A673 (cell line): ENCODE measurements around the gene CDC73.

Source experiments
- EZH2 ChIP-seq: fragments of 200-600 bp; sonication (generic); IDR thresholded peaks from 2 replicates; pipeline ENCODE4 v1.6.1; 2017; ENCODE audit warnings: borderline replicate concordance, low read depth, mild to moderate bottlenecking, mixed read lengths, antibody characterized with exemption, low read length; ENCODE audit not compliant: poor library complexity, severe bottlenecking
- TF ChIP-seq, protein P1 (sequence below): fragments of 300-800, 200-600 bp; sonication (generic); conservative IDR thresholded peaks from 2 replicates; pipeline ENCODE4 v1.5.1; 2017; ENCODE audit warnings: low read depth, mild to moderate bottlenecking, antibody characterized with exemption, low read length, moderate library complexity, mixed read lengths

DNA sequence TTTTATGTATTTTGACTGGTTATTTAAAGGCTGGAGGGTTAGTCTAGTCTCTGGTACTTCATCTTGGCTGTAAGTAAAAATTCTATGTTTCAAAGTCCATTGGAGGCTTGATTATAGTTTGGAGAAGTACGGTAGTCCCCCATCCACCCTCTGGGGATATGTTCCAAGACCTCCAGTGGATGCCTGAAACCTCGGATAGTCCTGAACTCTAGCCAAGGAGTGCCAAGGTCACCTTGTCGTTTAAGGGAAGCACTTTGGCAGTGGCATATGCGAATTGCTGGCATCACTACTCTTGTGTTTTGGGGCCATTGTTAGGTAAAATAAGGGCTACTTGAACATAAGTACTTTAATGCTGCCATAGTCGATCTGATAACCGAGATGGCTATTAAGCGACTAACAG lies 18.4 kb downstream of the CDC73 start:
- TF ChIP-seq, protein P1, sequence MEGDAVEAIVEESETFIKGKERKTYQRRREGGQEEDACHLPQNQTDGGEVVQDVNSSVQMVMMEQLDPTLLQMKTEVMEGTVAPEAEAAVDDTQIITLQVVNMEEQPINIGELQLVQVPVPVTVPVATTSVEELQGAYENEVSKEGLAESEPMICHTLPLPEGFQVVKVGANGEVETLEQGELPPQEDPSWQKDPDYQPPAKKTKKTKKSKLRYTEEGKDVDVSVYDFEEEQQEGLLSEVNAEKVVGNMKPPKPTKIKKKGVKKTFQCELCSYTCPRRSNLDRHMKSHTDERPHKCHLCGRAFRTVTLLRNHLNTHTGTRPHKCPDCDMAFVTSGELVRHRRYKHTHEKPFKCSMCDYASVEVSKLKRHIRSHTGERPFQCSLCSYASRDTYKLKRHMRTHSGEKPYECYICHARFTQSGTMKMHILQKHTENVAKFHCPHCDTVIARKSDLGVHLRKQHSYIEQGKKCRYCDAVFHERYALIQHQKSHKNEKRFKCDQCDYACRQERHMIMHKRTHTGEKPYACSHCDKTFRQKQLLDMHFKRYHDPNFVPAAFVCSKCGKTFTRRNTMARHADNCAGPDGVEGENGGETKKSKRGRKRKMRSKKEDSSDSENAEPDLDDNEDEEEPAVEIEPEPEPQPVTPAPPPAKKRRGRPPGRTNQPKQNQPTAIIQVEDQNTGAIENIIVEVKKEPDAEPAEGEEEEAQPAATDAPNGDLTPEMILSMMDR, result no peak
- no peak for TF ChIP-seq EZH2
